Measurements from ENCODE around the gene SMIM43. TPM values are rescaled to one million over a fixed set of nuclear protein-coding genes. Genes with fewer than 3 reads are reported as not detected.

The SMIM43 gene
- total RNA-seq (2014; rRNA removed; shearing (Covaris generic); ENCODE audit: low replicate concordance), result 2.2 and 3.4 TPM in 2 replicates

GRCh38 chr4:121764702-121765367 is at the start of gene SMIM43:
Gene SMIM43 (minus strand): TSS chr4:121765164. CDS start chr4:121765105, 59 bp downstream.
- H3K9me3 ChIP-seq, result no peaks in the 10 kb centered on the region
- DNase-seq, result peak; percentile 41
- H3K27me3 ChIP-seq, result no peaks in the 10 kb centered on the region
- H3K36me3 ChIP-seq, result no peaks in the 10 kb centered on the region
- H3K4me3 ChIP-seq, result peak within 1 kb of the TSS; percentile 49

GRCh38 chr4:121814756-121815155 is 49.8 kb upstream of the SMIM43 start:
- Histone ChIP-seq H3K4me3 (no peak overlapping the region), H3K9me3 (no peaks in the 10 kb centered on the region), H3K36me3 (peaks cover 81% of the 10 kb centered on the region), H3K27me3 (no peaks in the 10 kb centered on the region)
- DNase-seq, result no peak

GRCh38 chr4:121811122-121811521 is 46.2 kb upstream of the SMIM43 start:
- no peak for DNase-seq
- no peaks in the 10 kb centered on the region for H3K27me3 ChIP-seq
- H3K4me3 ChIP-seq, result no peak overlapping the region
- H3K36me3 ChIP-seq, result peaks cover 77% of the 10 kb centered on the region
- H3K9me3 ChIP-seq, result no peaks in the 10 kb centered on the region

- no peak for DNase-seq
- Histone ChIP-seq H3K4me3 (no peak overlapping the region), H3K9me3 (no peaks in the 10 kb centered on the region), H3K27me3 (no peaks in the 10 kb centered on the region), H3K36me3 (peaks cover 78% of the 10 kb centered on the region)
Measured at GRCh38 chr4:121806411-121806810, 41.4 kb upstream of the SMIM43 start.

GRCh38 chr4:121801715-121802075 is 36.7 kb upstream of the SMIM43 start:
- no peaks in the 10 kb centered on the region for H3K9me3 ChIP-seq
- no peak for DNase-seq
- H3K4me3 ChIP-seq, result peak overlapping the region; percentile 85
- H3K27me3 ChIP-seq, result no peaks in the 10 kb centered on the region
- H3K36me3 ChIP-seq, result peaks cover 50% of the 10 kb centered on the region

- Histone ChIP-seq H3K9me3 (no peaks in the 10 kb centered on the region), H3K27me3 (no peaks in the 10 kb centered on the region), H3K4me3 (peak within 1 kb of the TSS; percentile 85), H3K36me3 (peaks cover 46% of the 10 kb centered on the region)
- peak; percentile 94 for DNase-seq
Measured at GRCh38 chr4:121800961-121801714, 36.2 kb upstream of the SMIM43 start, which contains the start of gene EXOSC9. Gene EXOSC9 (plus strand): TSS chr4:121801323. CDS start chr4:121801425, 102 bp downstream.

- peaks cover 40% of the 10 kb centered on the region for H3K36me3 ChIP-seq
- H3K9me3 ChIP-seq, result no peaks in the 10 kb centered on the region
- no peaks in the 10 kb centered on the region for H3K27me3 ChIP-seq
- H3K4me3 ChIP-seq, result peak overlapping the region; percentile 85
- no peak for DNase-seq
Measured at GRCh38 chr4:121800638-121800960, 35.6 kb upstream of the SMIM43 start.

GRCh38 chr4:121799867-121800501 is 35.0 kb upstream of the SMIM43 start:
- Histone ChIP-seq H3K36me3 (peaks cover 34% of the 10 kb centered on the region), H3K27me3 (no peaks in the 10 kb centered on the region), H3K9me3 (no peaks in the 10 kb centered on the region), H3K4me3 (no peak overlapping the region)
- DNase-seq, result no peak

GRCh38 chr4:121799208-121799823 is 34.4 kb upstream of the SMIM43 start:
- no peaks in the 10 kb centered on the region for H3K27me3 ChIP-seq
- H3K36me3 ChIP-seq, result peaks cover 27% of the 10 kb centered on the region
- DNase-seq, result no peak
- no peaks in the 10 kb centered on the region for H3K9me3 ChIP-seq
- H3K4me3 ChIP-seq, result no peak overlapping the region

GRCh38 chr4:121796283-121796682 is 31.3 kb upstream of the SMIM43 start:
- DNase-seq, result no peak

GRCh38 chr4:121794505-121795188 is 29.7 kb upstream of the SMIM43 start:
- no peak for DNase-seq

More at GRCh38 chr4:121796283-121796682, 31.3 kb upstream of the SMIM43 start:
- H3K4me3 ChIP-seq, result no peak overlapping the region
- H3K9me3 ChIP-seq, result no peaks in the 10 kb centered on the region
- H3K27me3 ChIP-seq, result no peaks in the 10 kb centered on the region
- 0 out of 2 replicates have a peak, but pooled peaks cover under 1% of the 10 kb centered on the region for H3K36me3 ChIP-seq

GRCh38 chr4:121792966-121793365 is 28.0 kb upstream of the SMIM43 start:
- DNase-seq, result no peak
- H3K27me3 ChIP-seq, result no peaks in the 10 kb centered on the region
- no peak overlapping the region for H3K4me3 ChIP-seq
- no peaks in the 10 kb centered on the region for H3K36me3 ChIP-seq
- no peaks in the 10 kb centered on the region for H3K9me3 ChIP-seq

More at GRCh38 chr4:121794505-121795188, 29.7 kb upstream of the SMIM43 start:
- H3K4me3 ChIP-seq, result no peak overlapping the region
- no peaks in the 10 kb centered on the region for H3K9me3 ChIP-seq
- H3K36me3 ChIP-seq, result no peaks in the 10 kb centered on the region
- no peaks in the 10 kb centered on the region for H3K27me3 ChIP-seq

- no peak for DNase-seq
- H3K27me3 ChIP-seq, result no peaks in the 10 kb centered on the region
Measured at GRCh38 chr4:121791481-121791880, 26.5 kb upstream of the SMIM43 start.

GRCh38 chr4:121790976-121791375 is 26.0 kb upstream of the SMIM43 start:
- Histone ChIP-seq H3K4me3 (no peak overlapping the region), H3K36me3 (no peaks in the 10 kb centered on the region), H3K9me3 (no peaks in the 10 kb centered on the region), H3K27me3 (no peaks in the 10 kb centered on the region)
- DNase-seq, result no peak

More at GRCh38 chr4:121791481-121791880, 26.5 kb upstream of the SMIM43 start:
- Histone ChIP-seq H3K4me3 (no peak overlapping the region), H3K36me3 (no peaks in the 10 kb centered on the region), H3K9me3 (no peaks in the 10 kb centered on the region)

- Histone ChIP-seq H3K27me3 (no peaks in the 10 kb centered on the region), H3K36me3 (no peaks in the 10 kb centered on the region), H3K9me3 (no peaks in the 10 kb centered on the region), H3K4me3 (no peak overlapping the region)
- no peak for DNase-seq
Measured at GRCh38 chr4:121789960-121790829, 25.2 kb upstream of the SMIM43 start.

Measured in MG63 (cell line).